H1 (cell line): ENCODE results near the gene CLDN2. TPM values are rescaled to one million over a fixed set of nuclear protein-coding genes. Genes with fewer than 3 reads are reported as not detected.

Experiments
- SRF ChIP-seq: IDR thresholded peaks from 2 replicates; pipeline ENCODE4 v1.6.1; 2011; ENCODE audit warnings: mild to moderate bottlenecking, low read depth, low read length, moderate library complexity
- TAF7 ChIP-seq: optimal IDR thresholded peaks from 2 replicates; pipeline ENCODE3; 2011; ENCODE audit warnings: low read depth, mild to moderate bottlenecking, inconsistent platforms, low read length, moderate library complexity, borderline replicate concordance
- polyA plus RNA-seq, 7 experiments: library from polyadenylated mRNA; depleted of rRNA in 3 of 7; stranded (reverse) in 5 of 7; unstranded in 2 of 7; fragments of >200 nt in 5 of 7; fragments of 200-250 nt in 2 of 7; gene quantifications; 1 replicate in 5 of 7; 2 replicates in 1 of 7; 4 replicates in 1 of 7; pipeline versions ENCODE4 v1.2.1 to v1.2.3, GENCODE V29; 2011 to 2013; ENCODE audit warnings: missing spikeins in 2 of 7, mixed read lengths in 2 of 7
- total RNA-seq: library from RNA; stranded (reverse); fragmentation: NEBNext Ultra II Directional; extraction: Animal tissue kit (Norgen Biotek cat#: 25700); gene quantifications from 2 replicates; pipeline ENCODE4 v1.2.1, GENCODE V29; 2021
- TF ChIP-seq, protein P1 (sequence below), 3 experiments: IDR thresholded peaks; 1 replicate in 2 of 3; 2 replicates in 1 of 3; pipeline versions ENCODE4 v1.5.1 to v1.6.1; 2011; ENCODE audit warnings: low read length in 3 of 3, mild to moderate bottlenecking in 3 of 3, inconsistent platforms in 2 of 3, low read depth in 1 of 3, moderate library complexity in 1 of 3; ENCODE audit not compliant: insufficient read depth in 1 of 3; ENCODE audit errors: control extremely low read depth in 1 of 3
- TF ChIP-seq, protein P2 (sequence below): fragments of 300-600 bp; sonication (generic); IDR thresholded peaks from 2 replicates; pipeline ENCODE4 v1.7.1; 2012; ENCODE audit warnings: low read length, moderate library complexity, mild to moderate bottlenecking, inconsistent platforms; ENCODE audit not compliant: insufficient replicate concordance

CLDN2 gene
- total and polyA plus RNA-seq, 2 of the 8 experiments (the other 6 are each of a cell fraction or from before 2014, with no cell fraction given), result 0.02 TPM; not detected in 1

DNA sequence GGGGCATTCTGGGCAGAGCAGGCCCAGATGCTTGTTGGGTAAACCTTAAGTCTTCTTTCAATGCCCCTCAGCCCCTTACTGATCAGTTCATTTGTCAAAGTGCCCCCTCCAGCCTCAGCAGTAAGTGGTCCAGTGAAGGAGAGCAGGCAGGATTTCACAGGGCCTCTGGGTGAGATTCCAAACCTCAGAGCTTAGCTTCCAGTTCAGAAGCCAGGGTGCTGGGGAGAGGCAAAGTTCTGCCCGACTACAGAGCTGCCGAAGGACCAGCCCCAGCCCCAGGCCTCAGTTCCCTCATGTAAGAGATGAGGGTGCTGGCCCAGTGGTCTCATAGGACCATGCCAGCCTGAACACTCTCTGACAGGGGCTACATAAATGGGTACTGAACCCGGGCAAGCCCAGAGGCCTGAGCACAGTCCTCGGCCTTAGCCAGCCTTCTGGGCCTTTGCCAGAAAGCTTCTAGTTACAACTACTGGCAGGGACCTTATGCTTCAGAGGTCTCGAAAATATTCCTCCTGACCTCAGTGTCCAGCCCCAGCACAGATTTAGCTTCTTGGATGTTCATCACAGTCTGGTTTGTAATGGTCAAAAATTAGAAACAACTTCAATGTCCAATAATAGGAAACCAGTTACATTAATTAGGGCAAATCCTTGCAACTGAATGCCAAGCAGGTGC is 16.2 kb upstream of the CLDN2 start (continued):
- TF ChIP-seq, protein P1, sequence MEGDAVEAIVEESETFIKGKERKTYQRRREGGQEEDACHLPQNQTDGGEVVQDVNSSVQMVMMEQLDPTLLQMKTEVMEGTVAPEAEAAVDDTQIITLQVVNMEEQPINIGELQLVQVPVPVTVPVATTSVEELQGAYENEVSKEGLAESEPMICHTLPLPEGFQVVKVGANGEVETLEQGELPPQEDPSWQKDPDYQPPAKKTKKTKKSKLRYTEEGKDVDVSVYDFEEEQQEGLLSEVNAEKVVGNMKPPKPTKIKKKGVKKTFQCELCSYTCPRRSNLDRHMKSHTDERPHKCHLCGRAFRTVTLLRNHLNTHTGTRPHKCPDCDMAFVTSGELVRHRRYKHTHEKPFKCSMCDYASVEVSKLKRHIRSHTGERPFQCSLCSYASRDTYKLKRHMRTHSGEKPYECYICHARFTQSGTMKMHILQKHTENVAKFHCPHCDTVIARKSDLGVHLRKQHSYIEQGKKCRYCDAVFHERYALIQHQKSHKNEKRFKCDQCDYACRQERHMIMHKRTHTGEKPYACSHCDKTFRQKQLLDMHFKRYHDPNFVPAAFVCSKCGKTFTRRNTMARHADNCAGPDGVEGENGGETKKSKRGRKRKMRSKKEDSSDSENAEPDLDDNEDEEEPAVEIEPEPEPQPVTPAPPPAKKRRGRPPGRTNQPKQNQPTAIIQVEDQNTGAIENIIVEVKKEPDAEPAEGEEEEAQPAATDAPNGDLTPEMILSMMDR (IDR thresholded peaks at IDR 0.05; ENCODE audit: control extremely low read depth in 1 of 3, insufficient read depth in 1 of 3, low read depth in 1 of 3, low read length in 3 of 3), result no peak
- TF ChIP-seq TAF7, result no peak
- TF ChIP-seq, protein P2, sequence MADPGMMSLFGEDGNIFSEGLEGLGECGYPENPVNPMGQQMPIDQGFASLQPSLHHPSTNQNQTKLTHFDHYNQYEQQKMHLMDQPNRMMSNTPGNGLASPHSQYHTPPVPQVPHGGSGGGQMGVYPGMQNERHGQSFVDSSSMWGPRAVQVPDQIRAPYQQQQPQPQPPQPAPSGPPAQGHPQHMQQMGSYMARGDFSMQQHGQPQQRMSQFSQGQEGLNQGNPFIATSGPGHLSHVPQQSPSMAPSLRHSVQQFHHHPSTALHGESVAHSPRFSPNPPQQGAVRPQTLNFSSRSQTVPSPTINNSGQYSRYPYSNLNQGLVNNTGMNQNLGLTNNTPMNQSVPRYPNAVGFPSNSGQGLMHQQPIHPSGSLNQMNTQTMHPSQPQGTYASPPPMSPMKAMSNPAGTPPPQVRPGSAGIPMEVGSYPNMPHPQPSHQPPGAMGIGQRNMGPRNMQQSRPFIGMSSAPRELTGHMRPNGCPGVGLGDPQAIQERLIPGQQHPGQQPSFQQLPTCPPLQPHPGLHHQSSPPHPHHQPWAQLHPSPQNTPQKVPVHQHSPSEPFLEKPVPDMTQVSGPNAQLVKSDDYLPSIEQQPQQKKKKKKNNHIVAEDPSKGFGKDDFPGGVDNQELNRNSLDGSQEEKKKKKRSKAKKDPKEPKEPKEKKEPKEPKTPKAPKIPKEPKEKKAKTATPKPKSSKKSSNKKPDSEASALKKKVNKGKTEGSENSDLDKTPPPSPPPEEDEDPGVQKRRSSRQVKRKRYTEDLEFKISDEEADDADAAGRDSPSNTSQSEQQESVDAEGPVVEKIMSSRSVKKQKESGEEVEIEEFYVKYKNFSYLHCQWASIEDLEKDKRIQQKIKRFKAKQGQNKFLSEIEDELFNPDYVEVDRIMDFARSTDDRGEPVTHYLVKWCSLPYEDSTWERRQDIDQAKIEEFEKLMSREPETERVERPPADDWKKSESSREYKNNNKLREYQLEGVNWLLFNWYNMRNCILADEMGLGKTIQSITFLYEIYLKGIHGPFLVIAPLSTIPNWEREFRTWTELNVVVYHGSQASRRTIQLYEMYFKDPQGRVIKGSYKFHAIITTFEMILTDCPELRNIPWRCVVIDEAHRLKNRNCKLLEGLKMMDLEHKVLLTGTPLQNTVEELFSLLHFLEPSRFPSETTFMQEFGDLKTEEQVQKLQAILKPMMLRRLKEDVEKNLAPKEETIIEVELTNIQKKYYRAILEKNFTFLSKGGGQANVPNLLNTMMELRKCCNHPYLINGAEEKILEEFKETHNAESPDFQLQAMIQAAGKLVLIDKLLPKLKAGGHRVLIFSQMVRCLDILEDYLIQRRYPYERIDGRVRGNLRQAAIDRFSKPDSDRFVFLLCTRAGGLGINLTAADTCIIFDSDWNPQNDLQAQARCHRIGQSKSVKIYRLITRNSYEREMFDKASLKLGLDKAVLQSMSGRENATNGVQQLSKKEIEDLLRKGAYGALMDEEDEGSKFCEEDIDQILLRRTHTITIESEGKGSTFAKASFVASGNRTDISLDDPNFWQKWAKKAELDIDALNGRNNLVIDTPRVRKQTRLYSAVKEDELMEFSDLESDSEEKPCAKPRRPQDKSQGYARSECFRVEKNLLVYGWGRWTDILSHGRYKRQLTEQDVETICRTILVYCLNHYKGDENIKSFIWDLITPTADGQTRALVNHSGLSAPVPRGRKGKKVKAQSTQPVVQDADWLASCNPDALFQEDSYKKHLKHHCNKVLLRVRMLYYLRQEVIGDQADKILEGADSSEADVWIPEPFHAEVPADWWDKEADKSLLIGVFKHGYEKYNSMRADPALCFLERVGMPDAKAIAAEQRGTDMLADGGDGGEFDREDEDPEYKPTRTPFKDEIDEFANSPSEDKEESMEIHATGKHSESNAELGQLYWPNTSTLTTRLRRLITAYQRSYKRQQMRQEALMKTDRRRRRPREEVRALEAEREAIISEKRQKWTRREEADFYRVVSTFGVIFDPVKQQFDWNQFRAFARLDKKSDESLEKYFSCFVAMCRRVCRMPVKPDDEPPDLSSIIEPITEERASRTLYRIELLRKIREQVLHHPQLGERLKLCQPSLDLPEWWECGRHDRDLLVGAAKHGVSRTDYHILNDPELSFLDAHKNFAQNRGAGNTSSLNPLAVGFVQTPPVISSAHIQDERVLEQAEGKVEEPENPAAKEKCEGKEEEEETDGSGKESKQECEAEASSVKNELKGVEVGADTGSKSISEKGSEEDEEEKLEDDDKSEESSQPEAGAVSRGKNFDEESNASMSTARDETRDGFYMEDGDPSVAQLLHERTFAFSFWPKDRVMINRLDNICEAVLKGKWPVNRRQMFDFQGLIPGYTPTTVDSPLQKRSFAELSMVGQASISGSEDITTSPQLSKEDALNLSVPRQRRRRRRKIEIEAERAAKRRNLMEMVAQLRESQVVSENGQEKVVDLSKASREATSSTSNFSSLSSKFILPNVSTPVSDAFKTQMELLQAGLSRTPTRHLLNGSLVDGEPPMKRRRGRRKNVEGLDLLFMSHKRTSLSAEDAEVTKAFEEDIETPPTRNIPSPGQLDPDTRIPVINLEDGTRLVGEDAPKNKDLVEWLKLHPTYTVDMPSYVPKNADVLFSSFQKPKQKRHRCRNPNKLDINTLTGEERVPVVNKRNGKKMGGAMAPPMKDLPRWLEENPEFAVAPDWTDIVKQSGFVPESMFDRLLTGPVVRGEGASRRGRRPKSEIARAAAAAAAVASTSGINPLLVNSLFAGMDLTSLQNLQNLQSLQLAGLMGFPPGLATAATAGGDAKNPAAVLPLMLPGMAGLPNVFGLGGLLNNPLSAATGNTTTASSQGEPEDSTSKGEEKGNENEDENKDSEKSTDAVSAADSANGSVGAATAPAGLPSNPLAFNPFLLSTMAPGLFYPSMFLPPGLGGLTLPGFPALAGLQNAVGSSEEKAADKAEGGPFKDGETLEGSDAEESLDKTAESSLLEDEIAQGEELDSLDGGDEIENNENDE, result no peak
- TF ChIP-seq SRF, result no peak
